ENCODE data around the gene HECTD3.

Gene HECTD3

GRCh38 chr1:45037456-45037855, 26.3 kb upstream of the HECTD3 start:
- intact Hi-C loops (cut with DNase I; ENCODE audit: low total_unique reads), result no loop called here
- no peak for DNase-seq
- no peak overlapping the region for H3K27ac ChIP-seq
- no peaks in the 10 kb centered on the region for H3K9me3 ChIP-seq
- H3K36me3 ChIP-seq, result peaks cover 0 to 30% (median 17%) of the 10 kb centered on the region in 3 donors
- TF ChIP-seq CTCF (IDR thresholded peaks at IDR 0.05), result no peak
- H3K4me3 ChIP-seq, result no peak overlapping the region
- no peaks in the 10 kb centered on the region for H3K4me1 ChIP-seq
- H3K27me3 ChIP-seq, result no peaks in the 10 kb centered on the region

GRCh38 chr1:45035631-45036301, 24.6 kb upstream of the HECTD3 start:
- intact Hi-C loops (cut with DNase I; ENCODE audit: low total_unique reads), result no loop called here

GRCh38 chr1:45033356-45033755, 22.2 kb upstream of the HECTD3 start:
- no peaks in the 10 kb centered on the region for H3K27me3 ChIP-seq
- H3K4me3 ChIP-seq, result no peak overlapping the region
- peaks cover 0 to 27% (median 17%) of the 10 kb centered on the region in 3 donors for H3K36me3 ChIP-seq
- H3K27ac ChIP-seq, result no peak overlapping the region
- H3K9me3 ChIP-seq, result no peaks in the 10 kb centered on the region
- TF ChIP-seq CTCF (IDR thresholded peaks at IDR 0.05), result no peak
- no peak for DNase-seq
- H3K4me1 ChIP-seq, result no peaks in the 10 kb centered on the region
- intact Hi-C loops (cut with DNase I; ENCODE audit: low total_unique reads), result no loop called here

More at GRCh38 chr1:45035631-45036301, 24.6 kb upstream of the HECTD3 start:
- no peak for DNase-seq
- Histone ChIP-seq H3K36me3 (peaks cover 0 to 27% (median 17%) of the 10 kb centered on the region in 3 donors), H3K4me1 (no peaks in the 10 kb centered on the region), H3K9me3 (no peaks in the 10 kb centered on the region), H3K4me3 (no peak overlapping the region), H3K27ac (no peak overlapping the region), H3K27me3 (no peaks in the 10 kb centered on the region)
- no peak for TF ChIP-seq CTCF (IDR thresholded peaks at IDR 0.05)

GRCh38 chr1:45032837-45033236, 21.7 kb upstream of the HECTD3 start:
- H3K27ac ChIP-seq, result no peak overlapping the region
- no peak for DNase-seq
- no peaks in the 10 kb centered on the region for H3K4me1 ChIP-seq
- no peak for TF ChIP-seq CTCF (IDR thresholded peaks at IDR 0.05)
- no peaks in the 10 kb centered on the region for H3K27me3 ChIP-seq
- no peak overlapping the region for H3K4me3 ChIP-seq
- intact Hi-C loops (cut with DNase I; ENCODE audit: low total_unique reads), result no loop called here
- H3K36me3 ChIP-seq, result peaks cover 0 to 27% (median 17%) of the 10 kb centered on the region in 3 donors
- H3K9me3 ChIP-seq, result no peaks in the 10 kb centered on the region

GRCh38 chr1:45026446-45026845, 15.3 kb upstream of the HECTD3 start:
- H3K27ac ChIP-seq, result no peak overlapping the region
- TF ChIP-seq CTCF (IDR thresholded peaks at IDR 0.05), result no peak
- DNase-seq, result no peak
- intact Hi-C loops (cut with DNase I; ENCODE audit: low total_unique reads), result no loop called here
- no peak overlapping the region for H3K4me3 ChIP-seq
- H3K4me1 ChIP-seq, result no peaks in the 10 kb centered on the region
- no peaks in the 10 kb centered on the region for H3K36me3 ChIP-seq
- no peaks in the 10 kb centered on the region for H3K9me3 ChIP-seq
- no peaks in the 10 kb centered on the region for H3K27me3 ChIP-seq
